ENCODE measurements around the gene C12orf42.

C12orf42 gene

GRCh38 chr12:103495469-103496456 is at the start of gene C12orf42:
Gene C12orf42 (minus strand): TSS chr12:103495968. CDS start chr12:103478426, 17,542 bp downstream.
- DNase-seq, result peak; percentile 68
- peaks cover 18% of the 10 kb centered on the region for H3K4me1 Mint-ChIP-seq
- no peak within 1 kb of the TSS for H3K27ac Mint-ChIP-seq
- H3K9me3 Mint-ChIP-seq, result no peaks in the 10 kb centered on the region
- H3K27me3 Mint-ChIP-seq, result peaks cover 41% of the 10 kb centered on the region
- H3K4me3 Mint-ChIP-seq, result peak within 1 kb of the TSS; percentile 60
- no peaks in the 10 kb centered on the region for H3K36me3 Mint-ChIP-seq
- CTCF ChIA-PET, result interaction anchor here (1.7 to 2.1 kb wide), 3 partner anchors 51 to 144 kb away, joined by 4 to 16 read pairs (median 7); no protein-coding TSS in a partner anchor

GRCh38 chr12:103542078-103542477 is 46.3 kb upstream of the C12orf42 start:
- Mint-ChIP-seq H3K36me3 (no peaks in the 10 kb centered on the region), H3K9me3 (no peaks in the 10 kb centered on the region), H3K4me3 (no peak overlapping the region), H3K27me3 (peaks cover 4% of the 10 kb centered on the region), H3K27ac (no peak overlapping the region), H3K4me1 (no peaks in the 10 kb centered on the region)
- CTCF ChIA-PET, result no interaction called here
- DNase-seq, result no peak

GRCh38 chr12:103540319-103540718 is 44.6 kb upstream of the C12orf42 start:
- H3K9me3 Mint-ChIP-seq, result no peaks in the 10 kb centered on the region
- no peaks in the 10 kb centered on the region for H3K36me3 Mint-ChIP-seq
- CTCF ChIA-PET, result interaction anchor here (1.1 kb wide), 1 partner anchor 9 kb away, joined by 3 read pairs; no protein-coding TSS in a partner anchor
- no peak overlapping the region for H3K4me3 Mint-ChIP-seq
- DNase-seq, result no peak
- no peak overlapping the region for H3K27ac Mint-ChIP-seq
- H3K27me3 Mint-ChIP-seq, result no peaks in the 10 kb centered on the region
- H3K4me1 Mint-ChIP-seq, result no peaks in the 10 kb centered on the region

- Mint-ChIP-seq H3K9me3 (no peaks in the 10 kb centered on the region), H3K4me3 (no peak overlapping the region), H3K36me3 (no peaks in the 10 kb centered on the region), H3K4me1 (no peaks in the 10 kb centered on the region), H3K27me3 (no peaks in the 10 kb centered on the region), H3K27ac (no peak overlapping the region)
- DNase-seq, result no peak
- CTCF ChIA-PET, result no interaction called here
These were observed 42.6 kb upstream of the C12orf42 start for GRCh38 chr12:103538397-103538796.

GRCh38 chr12:103530307-103531066 is 34.7 kb upstream of the C12orf42 start:
- CTCF ChIA-PET, result interaction anchor here (1.0 kb wide), 1 partner anchor 18 kb away, joined by 3 read pairs; no protein-coding TSS in a partner anchor
- Mint-ChIP-seq H3K27ac (no peak overlapping the region), H3K36me3 (no peaks in the 10 kb centered on the region), H3K4me1 (no peaks in the 10 kb centered on the region), H3K27me3 (peaks cover 4% of the 10 kb centered on the region), H3K4me3 (no peak overlapping the region), H3K9me3 (no peaks in the 10 kb centered on the region)
- DNase-seq, result no peak

DNA sequence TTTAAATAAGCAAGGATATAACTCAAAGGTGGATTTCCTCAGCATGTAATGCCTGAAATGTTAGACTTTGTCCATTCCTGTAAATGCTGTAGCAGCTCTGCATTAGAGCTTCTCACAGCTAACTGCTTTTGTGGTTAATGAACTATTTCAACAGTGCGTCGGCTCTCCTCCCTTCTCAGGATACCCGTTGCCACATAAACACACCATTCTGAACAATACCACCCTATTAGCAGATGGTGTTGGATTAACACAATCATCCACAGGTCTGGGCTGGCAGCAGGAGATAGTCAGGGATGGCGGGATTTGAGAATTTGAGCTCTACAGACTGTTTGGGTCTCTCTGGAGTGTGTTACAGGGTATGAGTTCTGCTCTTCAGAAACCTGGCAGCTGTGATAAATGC is 33.5 kb upstream of the C12orf42 start:
- H3K27ac Mint-ChIP-seq, result no peak overlapping the region
- CTCF ChIA-PET, result no interaction called here
- no peaks in the 10 kb centered on the region for H3K9me3 Mint-ChIP-seq
- no peaks in the 10 kb centered on the region for H3K4me1 Mint-ChIP-seq
- H3K4me3 Mint-ChIP-seq, result no peak overlapping the region
- H3K36me3 Mint-ChIP-seq, result no peaks in the 10 kb centered on the region
- peaks cover 4% of the 10 kb centered on the region for H3K27me3 Mint-ChIP-seq
- DNase-seq, result no peak

GRCh38 chr12:103524238-103524875 is 28.6 kb upstream of the C12orf42 start:
- no peaks in the 10 kb centered on the region for H3K36me3 Mint-ChIP-seq
- CTCF ChIA-PET, result interaction anchor here (0.8 to 1.0 kb wide), 3 partner anchors 13 to 25 kb away, joined by 3 to 4 read pairs (median 3); no protein-coding TSS in a partner anchor
- DNase-seq, result no peak
- H3K4me1 Mint-ChIP-seq, result no peaks in the 10 kb centered on the region
- H3K27me3 Mint-ChIP-seq, result peaks cover 4% of the 10 kb centered on the region
- no peak overlapping the region for H3K4me3 Mint-ChIP-seq
- no peaks in the 10 kb centered on the region for H3K9me3 Mint-ChIP-seq
- no peak overlapping the region for H3K27ac Mint-ChIP-seq

GRCh38 chr12:103523771-103524170 is 28.0 kb upstream of the C12orf42 start:
- H3K9me3 Mint-ChIP-seq, result no peaks in the 10 kb centered on the region
- H3K4me3 Mint-ChIP-seq, result no peak overlapping the region
- H3K27ac Mint-ChIP-seq, result no peak overlapping the region
- H3K36me3 Mint-ChIP-seq, result no peaks in the 10 kb centered on the region
- H3K4me1 Mint-ChIP-seq, result no peaks in the 10 kb centered on the region
- DNase-seq, result no peak
- CTCF ChIA-PET, result interaction anchor here (1.0 kb wide), 1 partner anchor 25 kb away, joined by 3 read pairs; no protein-coding TSS in a partner anchor
- peaks cover 4% of the 10 kb centered on the region for H3K27me3 Mint-ChIP-seq

- no peaks in the 10 kb centered on the region for H3K36me3 Mint-ChIP-seq
- H3K9me3 Mint-ChIP-seq, result no peaks in the 10 kb centered on the region
- H3K4me1 Mint-ChIP-seq, result no peaks in the 10 kb centered on the region
- H3K27me3 Mint-ChIP-seq, result peaks cover 4% of the 10 kb centered on the region
- CTCF ChIA-PET, result no interaction called here
- H3K27ac Mint-ChIP-seq, result no peak overlapping the region
- H3K4me3 Mint-ChIP-seq, result no peak overlapping the region
- DNase-seq, result no peak
These were observed 25.0 kb upstream of the C12orf42 start for GRCh38 chr12:103520686-103521215.

- H3K36me3 Mint-ChIP-seq, result no peaks in the 10 kb centered on the region
- no peaks in the 10 kb centered on the region for H3K4me1 Mint-ChIP-seq
- peaks cover 4% of the 10 kb centered on the region for H3K27me3 Mint-ChIP-seq
- DNase-seq, result no peak
- no peak overlapping the region for H3K27ac Mint-ChIP-seq
- H3K9me3 Mint-ChIP-seq, result no peaks in the 10 kb centered on the region
- CTCF ChIA-PET, result no interaction called here
- no peak overlapping the region for H3K4me3 Mint-ChIP-seq
These were observed 23.9 kb upstream of the C12orf42 start for GRCh38 chr12:103519632-103520031.

GRCh38 chr12:103518899-103519298 is 23.1 kb upstream of the C12orf42 start:
- no peaks in the 10 kb centered on the region for H3K36me3 Mint-ChIP-seq
- peaks cover 4% of the 10 kb centered on the region for H3K27me3 Mint-ChIP-seq
- no peak overlapping the region for H3K4me3 Mint-ChIP-seq
- no peak for DNase-seq
- H3K9me3 Mint-ChIP-seq, result no peaks in the 10 kb centered on the region
- CTCF ChIA-PET, result no interaction called here
- no peaks in the 10 kb centered on the region for H3K4me1 Mint-ChIP-seq
- H3K27ac Mint-ChIP-seq, result no peak overlapping the region

- Mint-ChIP-seq H3K27ac (no peak overlapping the region), H3K9me3 (no peaks in the 10 kb centered on the region), H3K36me3 (no peaks in the 10 kb centered on the region), H3K4me1 (no peaks in the 10 kb centered on the region), H3K27me3 (peaks cover 4% of the 10 kb centered on the region), H3K4me3 (no peak overlapping the region)
- CTCF ChIA-PET, result interaction anchor here (1.5 kb wide), 1 partner anchor 9 kb away, joined by 3 read pairs; no protein-coding TSS in a partner anchor
- no peak for DNase-seq
These were observed 21.4 kb upstream of the C12orf42 start for GRCh38 chr12:103517161-103517560.

DNA sequence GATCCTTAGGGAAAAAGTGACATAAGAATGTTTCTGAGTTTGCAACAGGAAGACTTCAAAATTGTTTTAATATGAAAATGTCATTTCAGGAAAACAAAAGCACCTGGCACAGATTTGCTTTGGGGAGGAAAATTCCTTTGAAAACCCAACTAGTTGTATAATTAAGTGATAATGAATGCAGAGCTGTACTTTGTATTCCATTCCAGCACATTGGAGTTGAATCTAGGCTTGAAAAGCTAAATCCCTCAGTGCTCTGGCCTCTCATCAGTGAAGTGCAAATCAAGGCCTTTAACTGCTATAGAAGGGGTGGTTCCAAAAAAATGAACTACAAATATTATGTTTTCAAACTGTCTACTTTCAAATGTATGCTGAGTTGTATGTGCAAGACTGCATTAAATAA is 19.6 kb upstream of the C12orf42 start:
- Mint-ChIP-seq H3K27ac (no peak overlapping the region), H3K27me3 (peaks cover 8% of the 10 kb centered on the region), H3K4me3 (no peak overlapping the region), H3K9me3 (no peaks in the 10 kb centered on the region), H3K36me3 (no peaks in the 10 kb centered on the region), H3K4me1 (no peaks in the 10 kb centered on the region)
- DNase-seq, result no peak
- CTCF ChIA-PET, result no interaction called here

DNA sequence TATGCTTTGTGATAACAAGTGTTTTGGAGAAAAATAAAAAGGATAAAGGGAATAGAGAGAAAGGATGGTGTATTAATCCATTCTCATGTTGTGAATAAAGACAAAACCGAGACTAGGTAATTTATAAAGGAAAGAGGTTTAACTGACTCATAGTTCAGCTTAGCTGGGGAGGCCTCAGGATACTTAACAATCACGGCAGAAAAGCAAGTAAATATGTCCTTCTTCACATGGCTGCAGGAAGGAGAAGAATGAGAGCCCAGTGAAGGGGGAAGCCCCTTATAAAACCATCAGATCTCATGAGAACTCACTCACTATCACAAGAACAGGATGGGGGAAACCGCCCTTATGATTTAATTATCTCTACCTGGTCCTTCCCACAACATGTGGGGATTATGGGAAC is 18.1 kb upstream of the C12orf42 start:
- Mint-ChIP-seq H3K4me1 (no peaks in the 10 kb centered on the region), H3K9me3 (no peaks in the 10 kb centered on the region), H3K27ac (no peak overlapping the region), H3K4me3 (no peak overlapping the region), H3K36me3 (no peaks in the 10 kb centered on the region), H3K27me3 (peaks cover 4% of the 10 kb centered on the region)
- CTCF ChIA-PET, result no interaction called here
- DNase-seq, result no peak
